Measurements from ENCODE around the gene WBP11.
"Not testable (repeated sequence)": the region's sequence is repeated elsewhere in the genome, so short reads cannot be mapped to it uniquely, and the experiment has no call there.

Gene WBP11

GRCh38 chr12:14772946-14773345 is 30.3 kb downstream of the WBP11 start:
- Histone ChIP-seq H3K36me3 (ENCODE audit: control insufficient read depth in 2 of 2, insufficient read depth in 2 of 2, low read length in 2 of 2) (no peaks in the 10 kb centered on the region), H3K27me3 (ENCODE audit: control insufficient read depth in 1 of 2, insufficient read depth in 2 of 2, low read length in 2 of 2) (no peaks in the 10 kb centered on the region), H3K4me1 (ENCODE audit: control insufficient read depth, insufficient read depth, low read length) (peaks cover 11% of the 10 kb centered on the region), H3K9me3 (ENCODE audit: control insufficient read depth in 2 of 2, low read length in 2 of 2) (no peaks in the 10 kb centered on the region), H3K27ac (ENCODE audit: low read length) (no peak overlapping the region), H3K4me3 (ENCODE audit: low read length in 2 of 2) (no peak overlapping the region), H3K9ac (ENCODE audit: low read length in 2 of 2) (no peak overlapping the region)

GRCh38 chr12:14771651-14772137 is 31.6 kb downstream of the WBP11 start:
- Histone ChIP-seq H3K36me3 (ENCODE audit: control insufficient read depth in 2 of 2, insufficient read depth in 2 of 2, low read length in 2 of 2) (no peaks in the 10 kb centered on the region), H3K27me3 (ENCODE audit: control insufficient read depth in 1 of 2, insufficient read depth in 2 of 2, low read length in 2 of 2) (no peaks in the 10 kb centered on the region), H3K9ac (ENCODE audit: low read length in 2 of 2) (no peak overlapping the region), H3K9me3 (ENCODE audit: control insufficient read depth in 2 of 2, low read length in 2 of 2) (no peaks in the 10 kb centered on the region), H3K4me1 (ENCODE audit: control insufficient read depth, insufficient read depth, low read length) (peaks cover 11% of the 10 kb centered on the region), H3K27ac (ENCODE audit: low read length) (no peak overlapping the region), H3K4me3 (ENCODE audit: low read length in 2 of 2) (peak overlapping the region in 1 of 2 donors; percentile 98)

- no peaks in the 10 kb centered on the region for H3K27me3 ChIP-seq (ENCODE audit: control insufficient read depth in 1 of 2, insufficient read depth in 2 of 2, low read length in 2 of 2)
- peaks cover 11% of the 10 kb centered on the region for H3K4me1 ChIP-seq (ENCODE audit: control insufficient read depth, insufficient read depth, low read length)
- H3K27ac ChIP-seq (ENCODE audit: low read length) = peak overlapping the region; percentile 92
- peak overlapping the region; percentile 92 to 96 for H3K9ac ChIP-seq (ENCODE audit: low read length in 2 of 2)
- peak overlapping the region; percentile 96 to 98 for H3K4me3 ChIP-seq (ENCODE audit: low read length in 2 of 2)
- no peaks in the 10 kb centered on the region for H3K36me3 ChIP-seq (ENCODE audit: control insufficient read depth in 2 of 2, insufficient read depth in 2 of 2, low read length in 2 of 2)
- no peaks in the 10 kb centered on the region for H3K9me3 ChIP-seq (ENCODE audit: control insufficient read depth in 2 of 2, low read length in 2 of 2)
Observed at GRCh38 chr12:14770496-14771461, 32.5 kb downstream of the WBP11 start.

- Histone ChIP-seq H3K4me1 (ENCODE audit: control insufficient read depth, insufficient read depth, low read length) (peaks cover 11% of the 10 kb centered on the region), H3K36me3 (ENCODE audit: control insufficient read depth in 2 of 2, insufficient read depth in 2 of 2, low read length in 2 of 2) (peaks cover 0 to 2% of the 10 kb centered on the region in 2 donors), H3K4me3 (ENCODE audit: low read length in 2 of 2) (peak overlapping the region; percentile 96 to 98), H3K9me3 (ENCODE audit: control insufficient read depth in 2 of 2, low read length in 2 of 2) (no peaks in the 10 kb centered on the region), H3K27ac (ENCODE audit: low read length) (peak overlapping the region; percentile 92), H3K9ac (ENCODE audit: low read length in 2 of 2) (peak overlapping the region; percentile 92 to 96), H3K27me3 (ENCODE audit: control insufficient read depth in 1 of 2, insufficient read depth in 2 of 2, low read length in 2 of 2) (no peaks in the 10 kb centered on the region)
Observed at GRCh38 chr12:14769969-14770495, 33.2 kb downstream of the WBP11 start.

- peaks cover 11% of the 10 kb centered on the region for H3K4me1 ChIP-seq (ENCODE audit: control insufficient read depth, insufficient read depth, low read length)
- peak overlapping the region; percentile 96 to 98 for H3K4me3 ChIP-seq (ENCODE audit: low read length in 2 of 2)
- no peaks in the 10 kb centered on the region for H3K9me3 ChIP-seq (ENCODE audit: control insufficient read depth in 2 of 2, low read length in 2 of 2)
- peak overlapping the region; percentile 92 to 96 for H3K9ac ChIP-seq (ENCODE audit: low read length in 2 of 2)
- H3K27ac ChIP-seq (ENCODE audit: low read length) = peak overlapping the region; percentile 92
- H3K36me3 ChIP-seq (ENCODE audit: control insufficient read depth in 2 of 2, insufficient read depth in 2 of 2, low read length in 2 of 2) = peaks cover 0 to 2% of the 10 kb centered on the region in 2 donors
- H3K27me3 ChIP-seq (ENCODE audit: control insufficient read depth in 1 of 2, insufficient read depth in 2 of 2, low read length in 2 of 2) = no peaks in the 10 kb centered on the region
Observed at GRCh38 chr12:14769466-14769968, 33.8 kb downstream of the WBP11 start.

- Histone ChIP-seq H3K27ac (ENCODE audit: low read length) (peak overlapping the region; percentile 92), H3K9me3 (ENCODE audit: control insufficient read depth in 2 of 2, low read length in 2 of 2) (no peaks in the 10 kb centered on the region), H3K9ac (ENCODE audit: low read length in 2 of 2) (peak overlapping the region in 1 of 2 donors; percentile 92), H3K4me3 (ENCODE audit: low read length in 2 of 2) (peak overlapping the region; percentile 96 to 98), H3K36me3 (ENCODE audit: control insufficient read depth in 2 of 2, insufficient read depth in 2 of 2, low read length in 2 of 2) (peaks cover 0 to 2% of the 10 kb centered on the region in 2 donors), H3K4me1 (ENCODE audit: control insufficient read depth, insufficient read depth, low read length) (peaks cover 11% of the 10 kb centered on the region), H3K27me3 (ENCODE audit: control insufficient read depth in 1 of 2, insufficient read depth in 2 of 2, low read length in 2 of 2) (no peaks in the 10 kb centered on the region)
Observed at GRCh38 chr12:14768823-14769405, 34.4 kb downstream of the WBP11 start.

GRCh38 chr12:14767617-14768016 is 35.7 kb downstream of the WBP11 start:
- no peak overlapping the region for H3K27ac ChIP-seq (ENCODE audit: low read length)

GRCh38 chr12:14766649-14767215 is 36.5 kb downstream of the WBP11 start:
- Histone ChIP-seq H3K36me3 (ENCODE audit: control insufficient read depth in 2 of 2, insufficient read depth in 2 of 2, low read length in 2 of 2) (peaks cover 0 to 2% of the 10 kb centered on the region in 2 donors), H3K4me1 (ENCODE audit: control insufficient read depth, insufficient read depth, low read length) (peaks cover 11% of the 10 kb centered on the region), H3K27ac (ENCODE audit: low read length) (no peak overlapping the region)

More at GRCh38 chr12:14767617-14768016, 35.7 kb downstream of the WBP11 start:
- Histone ChIP-seq H3K36me3 (ENCODE audit: control insufficient read depth in 2 of 2, insufficient read depth in 2 of 2, low read length in 2 of 2) (peaks cover 0 to 2% of the 10 kb centered on the region in 2 donors), H3K27me3 (ENCODE audit: control insufficient read depth in 1 of 2, insufficient read depth in 2 of 2, low read length in 2 of 2) (no peaks in the 10 kb centered on the region), H3K9me3 (ENCODE audit: control insufficient read depth in 2 of 2, low read length in 2 of 2) (no peaks in the 10 kb centered on the region), H3K4me3 (ENCODE audit: low read length in 2 of 2) (no peak overlapping the region), H3K4me1 (ENCODE audit: control insufficient read depth, insufficient read depth, low read length) (peaks cover 11% of the 10 kb centered on the region), H3K9ac (ENCODE audit: low read length in 2 of 2) (no peak overlapping the region)

GRCh38 chr12:14766020-14766419 is 37.3 kb downstream of the WBP11 start:
- not testable (repeated sequence) for H3K9ac ChIP-seq (ENCODE audit: low read length in 2 of 2); H3K36me3 ChIP-seq (ENCODE audit: control insufficient read depth in 2 of 2, insufficient read depth in 2 of 2, low read length in 2 of 2); H3K4me3 ChIP-seq (ENCODE audit: low read length in 2 of 2); H3K27ac ChIP-seq (ENCODE audit: low read length); H3K27me3 ChIP-seq (ENCODE audit: control insufficient read depth in 1 of 2, insufficient read depth in 2 of 2, low read length in 2 of 2); H3K9me3 ChIP-seq (ENCODE audit: control insufficient read depth in 2 of 2, low read length in 2 of 2)
- H3K4me1 ChIP-seq (ENCODE audit: control insufficient read depth, insufficient read depth, low read length) = peaks cover 11% of the 10 kb centered on the region

More at GRCh38 chr12:14766649-14767215, 36.5 kb downstream of the WBP11 start:
- Histone ChIP-seq H3K27me3 (ENCODE audit: control insufficient read depth in 1 of 2, insufficient read depth in 2 of 2, low read length in 2 of 2) (no peaks in the 10 kb centered on the region), H3K4me3 (ENCODE audit: low read length in 2 of 2) (no peak overlapping the region), H3K9me3 (ENCODE audit: control insufficient read depth in 2 of 2, low read length in 2 of 2) (no peaks in the 10 kb centered on the region), H3K9ac (ENCODE audit: low read length in 2 of 2) (no peak overlapping the region)

- H3K9me3 ChIP-seq (ENCODE audit: control insufficient read depth in 2 of 2, low read length in 2 of 2) = no peaks in the 10 kb centered on the region
- H3K4me3 ChIP-seq (ENCODE audit: low read length in 2 of 2) = no peak overlapping the region
- H3K27ac ChIP-seq (ENCODE audit: low read length) = no peak overlapping the region
- peaks cover 0 to 2% of the 10 kb centered on the region in 2 donors for H3K36me3 ChIP-seq (ENCODE audit: control insufficient read depth in 2 of 2, insufficient read depth in 2 of 2, low read length in 2 of 2)
- no peaks in the 10 kb centered on the region for H3K27me3 ChIP-seq (ENCODE audit: control insufficient read depth in 1 of 2, insufficient read depth in 2 of 2, low read length in 2 of 2)
- H3K9ac ChIP-seq (ENCODE audit: low read length in 2 of 2) = no peak overlapping the region
- peaks cover 11% of the 10 kb centered on the region for H3K4me1 ChIP-seq (ENCODE audit: control insufficient read depth, insufficient read depth, low read length)
Observed at GRCh38 chr12:14765398-14765797, 37.9 kb downstream of the WBP11 start.

Data from stomach smooth muscle (tissue), 2 donors.